Mesenchymal stem cell (in vitro differentiated cells and primary cell): ENCODE data around the gene ECSCR.
"Not testable (repeated sequence)": the region's sequence is repeated elsewhere in the genome, so short reads cannot be mapped to it uniquely, and the experiment has no call there.

ENCODE experiments used
- DNase-seq: peaks from one replicate; pipeline ENCODE4 v3.0.0-alpha.2; 2013
- H2AFZ ChIP-seq: one replicate; pipeline ENCODE4 v1.6.1; 2013; ENCODE audit warnings: low read depth, mild to moderate bottlenecking, control low read depth, inconsistent platforms, low read length, moderate library complexity
- H2AK5ac ChIP-seq: 2 replicates; pipeline ENCODE4 v1.6.1; 2013; ENCODE audit warnings: low read length, moderate library complexity, mild to moderate bottlenecking, inconsistent platforms; ENCODE audit not compliant: severe bottlenecking
- H2BK120ac ChIP-seq: one replicate; pipeline ENCODE4 v1.6.1; 2013; ENCODE audit warnings: low read depth, mild to moderate bottlenecking, inconsistent platforms, low read length, moderate library complexity
- H2BK12ac ChIP-seq, 2 experiments: one replicate each; pipeline ENCODE4 v1.6.1; 2013; ENCODE audit warnings: inconsistent platforms in 2 of 2, low read length in 2 of 2, mild to moderate bottlenecking in 2 of 2, moderate library complexity in 2 of 2, control low read depth in 1 of 2
- H2BK15ac ChIP-seq: one replicate; pipeline ENCODE4 v1.6.1; 2013; ENCODE audit warnings: mild to moderate bottlenecking, low read depth, inconsistent platforms; ENCODE audit not compliant: poor library complexity, severe bottlenecking
- H2BK5ac ChIP-seq: 2 replicates; pipeline ENCODE4 v1.6.1; 2013; ENCODE audit warnings: low read depth, mild to moderate bottlenecking, low read length, control low read depth, inconsistent platforms; ENCODE audit not compliant: poor library complexity, severe bottlenecking
- H3K14ac ChIP-seq, 2 experiments: one replicate each; pipeline ENCODE4 v1.6.1; 2013; ENCODE audit warnings: inconsistent platforms in 2 of 2, low read length in 2 of 2, control low read depth in 1 of 2, mild to moderate bottlenecking in 1 of 2, moderate library complexity in 1 of 2
- H3K18ac ChIP-seq, 2 experiments: one replicate each; pipeline ENCODE4 v1.6.1; 2013; ENCODE audit warnings: inconsistent platforms in 2 of 2, low read length in 2 of 2, control low read depth in 1 of 2, low read depth in 1 of 2, mild to moderate bottlenecking in 1 of 2
- H3K23ac ChIP-seq, 2 experiments: one replicate each; pipeline ENCODE4 v1.6.1; 2013; ENCODE audit warnings: inconsistent platforms in 2 of 2, low read length in 2 of 2, mild to moderate bottlenecking in 2 of 2, moderate library complexity in 2 of 2, control low read depth in 1 of 2
- H3K27ac ChIP-seq: 2 replicates; pipeline ENCODE4 v1.5.1; 2013; ENCODE audit warnings: mild to moderate bottlenecking, moderate library complexity, low read length, control low read depth, inconsistent platforms; ENCODE audit not compliant: poor library complexity, severe bottlenecking
- H3K27me3 ChIP-seq, 2 experiments: 2 replicates each; pipeline versions ENCODE4 v1.6.1 to v1.7.0; 2013; ENCODE audit warnings: low read length in 2 of 2, mild to moderate bottlenecking in 2 of 2, moderate library complexity in 2 of 2, control low read depth in 1 of 2, inconsistent platforms in 1 of 2; ENCODE audit not compliant: control insufficient read depth in 1 of 2, insufficient read depth in 1 of 2
- H3K36me3 ChIP-seq, 2 experiments: 2 replicates each; pipeline versions ENCODE4 v1.6.1 to v1.7.0; 2013; ENCODE audit warnings: low read length in 2 of 2, control low read depth in 1 of 2, inconsistent platforms in 1 of 2, low read depth in 1 of 2, mild to moderate bottlenecking in 1 of 2; ENCODE audit not compliant: insufficient read depth in 2 of 2, control insufficient read depth in 1 of 2
- H3K4ac ChIP-seq, 2 experiments: one replicate each; pipeline ENCODE4 v1.6.1; 2013; ENCODE audit warnings: inconsistent platforms in 2 of 2, low read length in 2 of 2, mild to moderate bottlenecking in 2 of 2, moderate library complexity in 2 of 2, control low read depth in 1 of 2, low read depth in 1 of 2
- H3K4me1 ChIP-seq: 2 replicates; pipeline ENCODE4 v1.6.1; 2013; ENCODE audit warnings: low read depth, low read length, control low read depth; ENCODE audit not compliant: control insufficient read depth, insufficient read depth
- H3K4me2 ChIP-seq: 2 replicates; pipeline ENCODE4 v1.6.1; 2013; ENCODE audit warnings: low read length, mild to moderate bottlenecking, inconsistent platforms; ENCODE audit not compliant: poor library complexity, severe bottlenecking
- H3K4me3 ChIP-seq, 2 experiments: 2 replicates each; pipeline versions ENCODE4 v1.5.1 to v1.7.0; 2013; ENCODE audit warnings: low read length in 2 of 2, mild to moderate bottlenecking in 2 of 2, control low read depth in 1 of 2, low read depth in 1 of 2; ENCODE audit not compliant: insufficient read depth in 1 of 2
- H3K79me1 ChIP-seq: replicated peaks from 2 replicates; pipeline ENCODE4 v1.6.1; 2013; ENCODE audit warnings: mild to moderate bottlenecking, control low read depth, low read length, inconsistent platforms; ENCODE audit not compliant: poor library complexity, severe bottlenecking
- H3K9ac ChIP-seq: 2 replicates; pipeline ENCODE4 v1.7.0; 2013; ENCODE audit warnings: mild to moderate bottlenecking, low read length, moderate library complexity
- H3K9me3 ChIP-seq: 2 replicates; pipeline ENCODE4 v1.7.0; 2013; ENCODE audit warnings: mild to moderate bottlenecking, low read length; ENCODE audit not compliant: control insufficient read depth
- H4K8ac ChIP-seq: one replicate; pipeline ENCODE4 v1.6.1; 2013; ENCODE audit warnings: inconsistent platforms, mild to moderate bottlenecking, low read length, moderate library complexity
- H4K91ac ChIP-seq: one replicate; pipeline ENCODE4 v1.6.1; 2013; ENCODE audit warnings: mild to moderate bottlenecking, low read length, inconsistent platforms
- WGBS: methylation state at CpG from one replicate; pipeline ENCODE4 v1.1.7; 2013; ENCODE audit warnings: mixed read lengths; 5-methylcytosine and 5-hydroxymethylcytosine counted together

ECSCR gene

DNA sequence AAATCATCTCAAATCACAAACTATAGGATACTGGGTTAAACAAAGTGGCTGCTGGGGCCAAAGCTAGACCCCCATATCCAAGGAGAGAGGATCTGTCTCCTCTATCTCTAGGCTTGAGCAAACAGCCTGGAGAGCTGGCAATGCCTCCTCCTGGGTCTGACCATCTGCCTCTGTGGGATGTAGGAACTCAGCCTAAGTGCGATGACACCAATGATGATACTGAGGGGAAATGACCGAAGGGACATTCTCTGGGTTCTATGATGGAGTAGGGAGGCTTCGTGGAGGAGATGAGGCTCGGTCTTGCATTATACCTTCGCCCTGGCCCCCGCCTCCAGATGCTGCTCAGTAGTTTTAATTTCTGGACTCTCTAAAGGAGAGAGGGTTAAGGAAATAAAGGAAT is 49.4 kb downstream of the ECSCR start:
- Histone ChIP-seq H3K27ac (no peak overlapping the region), H2BK15ac (no peak overlapping the region), H4K8ac (no peak overlapping the region), H3K36me3 (peaks cover 26 to 43% of the 10 kb centered on the region in 2 experiments), H3K79me1 (peaks cover 1% of the 10 kb centered on the region), H3K4ac (no peak overlapping the region), H3K4me1 (peaks cover 8% of the 10 kb centered on the region), H3K4me3 (no peak overlapping the region), H2BK120ac (no peak overlapping the region), H2AK5ac (no peak overlapping the region), H3K18ac (no peak overlapping the region), H3K4me2 (no peak overlapping the region), H3K14ac (no peak overlapping the region), H2AFZ (no peak overlapping the region), H2BK5ac (no peak overlapping the region), H3K27me3 (no peaks in the 10 kb centered on the region), H3K9me3 (no peaks in the 10 kb centered on the region), H3K9ac (no peak overlapping the region), H2BK12ac (no peak overlapping the region), H3K23ac (no peak overlapping the region), H4K91ac (no peak overlapping the region)
- no peak for DNase-seq
- 100% methylated on average over 6 of the region's 6 CpGs for WGBS

DNA sequence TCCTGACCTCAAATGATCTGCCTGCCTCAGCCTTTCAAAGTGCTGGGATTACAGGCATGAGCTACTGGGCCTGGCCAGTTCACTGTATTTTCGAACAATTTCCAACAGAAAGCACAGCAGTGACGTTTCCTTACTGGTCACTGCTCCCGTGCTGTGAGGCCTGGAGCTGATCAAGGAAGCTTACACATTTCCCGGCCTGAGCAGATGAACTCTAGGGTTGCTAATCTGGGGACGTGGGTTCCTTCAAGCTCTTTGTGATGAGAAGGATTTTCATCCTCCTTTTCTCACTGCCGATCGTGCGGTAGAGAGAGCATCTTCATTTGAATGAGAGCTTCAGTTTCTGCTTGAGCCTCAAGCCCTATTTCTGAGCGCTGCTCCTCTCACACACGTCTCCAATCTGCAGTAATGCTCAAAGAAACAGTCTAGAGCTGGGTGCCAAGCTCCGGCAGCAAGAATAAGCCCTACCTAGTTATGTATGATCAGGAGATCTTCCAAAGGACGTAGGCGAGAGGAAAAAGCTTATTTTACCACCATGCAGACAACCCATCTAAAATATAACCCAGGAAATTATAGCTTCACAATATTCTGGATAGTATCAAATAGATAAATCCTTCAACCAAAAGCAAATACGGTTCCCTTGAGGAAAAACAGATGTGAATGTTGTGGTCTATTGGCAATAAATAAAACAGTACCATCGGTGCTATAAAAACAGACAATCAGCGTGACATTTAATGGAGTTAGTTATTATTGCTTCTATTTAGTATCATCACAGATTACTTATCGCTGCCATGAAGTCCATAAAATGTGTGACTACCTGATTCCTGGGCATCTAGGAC is 51.3 kb downstream of the ECSCR start:
- H3K14ac ChIP-seq = no peak overlapping the region
- no peak overlapping the region for H4K8ac ChIP-seq
- H2BK12ac ChIP-seq = no peak overlapping the region
- no peaks in the 10 kb centered on the region for H3K9me3 ChIP-seq
- H3K23ac ChIP-seq = no peak overlapping the region
- peak overlapping the region; percentile 84 for H3K9ac ChIP-seq
- no peaks in the 10 kb centered on the region for H3K27me3 ChIP-seq
- H2BK15ac ChIP-seq = no peak overlapping the region
- peaks cover 4% of the 10 kb centered on the region for H3K4me1 ChIP-seq
- no peak overlapping the region for H3K27ac ChIP-seq
- H3K36me3 ChIP-seq = peaks cover 17 to 31% of the 10 kb centered on the region in 2 experiments
- no peak overlapping the region for H4K91ac ChIP-seq
- no peak overlapping the region for H2BK120ac ChIP-seq
- H2AFZ ChIP-seq = no peak overlapping the region
- no peak overlapping the region for H3K4me2 ChIP-seq
- WGBS = 84% methylated on average over 12 of the region's 17 CpGs
- DNase-seq = peak; percentile 51
- H2BK5ac ChIP-seq = no peak overlapping the region
- no peak overlapping the region for H2AK5ac ChIP-seq
- H3K4ac ChIP-seq = no peak overlapping the region
- no peaks in the 10 kb centered on the region for H3K79me1 ChIP-seq
- no peak overlapping the region for H3K4me3 ChIP-seq
- H3K18ac ChIP-seq = no peak overlapping the region

DNA sequence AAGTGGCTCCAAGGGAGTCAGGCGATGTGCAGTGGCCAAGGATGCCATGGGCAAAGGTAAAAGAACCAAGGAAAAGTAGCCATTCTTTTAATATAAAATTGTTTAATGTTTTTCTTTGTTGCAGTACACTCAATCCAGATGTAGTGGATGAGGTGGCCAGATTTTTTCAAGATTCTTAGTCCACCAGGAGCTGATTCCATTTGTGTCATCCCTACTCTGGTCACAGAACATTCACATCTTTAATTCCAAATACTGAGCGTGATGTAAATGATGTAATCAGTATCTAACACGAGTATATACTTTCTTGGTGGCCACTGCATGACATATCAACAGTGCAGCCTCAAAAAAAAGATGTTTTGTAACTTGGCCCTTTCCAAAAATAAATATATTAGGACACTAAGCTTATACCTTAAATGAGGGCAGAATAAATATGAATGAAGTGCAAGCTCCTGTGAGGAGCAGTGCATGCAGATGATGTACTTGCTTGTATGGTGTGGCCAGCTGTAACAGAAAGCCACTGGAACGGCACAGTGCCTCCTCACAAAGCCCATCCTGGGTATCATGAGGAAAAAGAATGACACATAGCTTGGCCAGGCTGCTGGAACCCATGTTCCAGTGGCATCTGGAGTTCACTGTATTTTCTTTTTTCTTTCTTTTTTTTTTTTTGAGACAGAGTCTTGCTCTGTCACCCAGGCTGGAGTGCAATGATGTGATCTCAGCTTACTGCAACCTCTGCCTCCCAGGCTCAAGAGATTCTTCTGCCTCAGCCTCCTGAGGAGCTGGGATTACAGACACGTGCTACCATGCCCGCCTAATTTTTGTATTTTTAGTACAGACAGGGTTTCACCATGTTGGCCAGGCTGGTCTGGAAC is 52.2 kb downstream of the ECSCR start:
- no peak overlapping the region for H4K8ac ChIP-seq
- no peak overlapping the region for H3K18ac ChIP-seq
- 62% methylated on average over 3 of the region's 6 CpGs for WGBS
- no peaks in the 10 kb centered on the region for H3K9me3 ChIP-seq
- H3K14ac ChIP-seq = no peak overlapping the region
- H3K27ac ChIP-seq = no peak overlapping the region
- H3K79me1 ChIP-seq = no peaks in the 10 kb centered on the region
- H2AFZ ChIP-seq = no peak overlapping the region
- H3K4ac ChIP-seq = no peak overlapping the region
- no peak overlapping the region for H3K23ac ChIP-seq
- H3K4me1 ChIP-seq = peaks cover 3% of the 10 kb centered on the region
- peak overlapping the region; percentile 84 for H3K9ac ChIP-seq
- H3K36me3 ChIP-seq = peaks cover 15 to 27% of the 10 kb centered on the region in 2 experiments
- no peak overlapping the region for H2BK5ac ChIP-seq
- H3K4me3 ChIP-seq = no peak overlapping the region
- no peak for DNase-seq
- no peak overlapping the region for H3K4me2 ChIP-seq
- no peak overlapping the region for H4K91ac ChIP-seq
- no peak overlapping the region for H2BK120ac ChIP-seq
- no peak overlapping the region for H2BK15ac ChIP-seq
- no peak overlapping the region for H2BK12ac ChIP-seq
- no peak overlapping the region for H2AK5ac ChIP-seq
- no peaks in the 10 kb centered on the region for H3K27me3 ChIP-seq

DNA sequence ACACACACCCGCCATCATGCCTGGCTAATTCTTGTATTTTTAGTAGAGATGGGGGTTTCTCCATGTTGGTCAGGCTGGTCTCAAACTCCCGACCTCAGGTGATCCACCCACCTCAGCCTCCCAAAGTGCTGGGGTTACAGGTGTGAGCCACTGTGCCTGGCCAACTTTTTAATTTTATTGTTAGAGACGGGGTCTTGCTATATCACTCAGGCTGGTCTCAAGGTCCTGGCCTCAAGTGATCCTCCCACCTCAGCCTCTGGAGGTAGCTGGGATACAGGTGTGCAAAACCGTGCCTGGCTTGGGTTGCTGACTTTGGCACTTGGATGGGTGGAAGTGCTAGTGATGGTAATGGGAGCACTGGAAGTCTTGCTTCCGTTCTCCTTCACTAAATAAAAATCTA is 53.4 kb downstream of the ECSCR start:
- 98% methylated on average over 3 of the region's 5 CpGs for WGBS
- not testable (repeated sequence) for H3K23ac ChIP-seq, DNase-seq

More for the DNA sequence above, 53.4 kb downstream of the ECSCR start:
- not testable (repeated sequence) for H3K14ac ChIP-seq, H3K27ac ChIP-seq, H3K18ac ChIP-seq, H3K4me2 ChIP-seq, H2BK15ac ChIP-seq, H4K91ac ChIP-seq, H3K79me1 ChIP-seq, H3K9me3 ChIP-seq, H2AFZ ChIP-seq, H2BK120ac ChIP-seq, H3K4me3 ChIP-seq, H2BK12ac ChIP-seq, H3K4ac ChIP-seq, H3K9ac ChIP-seq, H3K4me1 ChIP-seq, H3K27me3 ChIP-seq, H4K8ac ChIP-seq, H2AK5ac ChIP-seq, H2BK5ac ChIP-seq
- H3K36me3 ChIP-seq = peaks cover 9 to 16% of the 10 kb centered on the region in 2 experiments
